NCI-H187 treated with DMSO at 0.1 percent for 48 hours (cell line): ENCODE measurements around the gene ADAMTS4.

Source experiments
- DNase-seq: peaks from one replicate; lab custom pipeline; 2025; lab: John Stamatoyannopoulos, UW

ADAMTS4 gene

GRCh38 chr1:161220002-161220401 is 21.1 kb upstream of the ADAMTS4 start:
- no peak for DNase-seq

GRCh38 chr1:161219078-161219892 is 20.4 kb upstream of the ADAMTS4 start:
- no peak for DNase-seq

GRCh38 chr1:161218301-161219077 is 19.6 kb upstream of the ADAMTS4 start:
- DNase-seq = no peak

- no peak for DNase-seq
Observed at GRCh38 chr1:161217831-161218230, 19.0 kb upstream of the ADAMTS4 start.

- DNase-seq = no peak
Observed at GRCh38 chr1:161216945-161217712, 18.3 kb upstream of the ADAMTS4 start.

GRCh38 chr1:161215076-161215475 is 16.2 kb upstream of the ADAMTS4 start, which contains the start of gene FCER1G:
FCER1G (plus strand) TSS chr1:161215295; CDS start chr1:161215322, 27 bp downstream.
- no peak for DNase-seq

GRCh38 chr1:161214369-161214768 is 15.5 kb upstream of the ADAMTS4 start:
- DNase-seq = no peak

GRCh38 chr1:161209790-161210409 is 11.0 kb upstream of the ADAMTS4 start:
- peak; percentile 72 for DNase-seq

- no peak for DNase-seq
Observed at GRCh38 chr1:161207173-161207572, 8.3 kb upstream of the ADAMTS4 start.

GRCh38 chr1:161206411-161207140 is 7.7 kb upstream of the ADAMTS4 start:
- DNase-seq = no peak

- peak; percentile 99 for DNase-seq
Observed at GRCh38 chr1:161201836-161202712, 3.2 kb upstream of the ADAMTS4 start, which contains the start of gene NDUFS2. NDUFS2 (plus strand) TSS chr1:161202367; CDS start chr1:161202386, 19 bp downstream.

GRCh38 chr1:161200992-161201835 is 2.4 kb upstream of the ADAMTS4 start:
- no peak for DNase-seq

- no peak for DNase-seq
Observed at GRCh38 chr1:161200421-161200991, 1.7 kb upstream of the ADAMTS4 start.

GRCh38 chr1:161199506-161200139 is 769 bp upstream of the ADAMTS4 start:
- DNase-seq = no peak

- DNase-seq = no peak
Observed at GRCh38 chr1:161198194-161198896, 509 bp downstream of the ADAMTS4 start.

- DNase-seq = no peak
Observed at GRCh38 chr1:161197560-161198193, 1.2 kb downstream of the ADAMTS4 start.
